Naive thymus-derived CD8-positive, alpha-beta T cell (primary cell): ENCODE results near the gene TECRL. TPM values are rescaled to one million over a fixed set of nuclear protein-coding genes. Genes with fewer than 3 reads are reported as not detected.
A peak's percentile ranks its signal among the peaks of the same experiment; 100 is the strongest.

Experiments used
- ATAC-seq, 2 donors: fragments of 150-1000 bp; cut with Tn5 transposase in 1 of 2; sonication (Bioruptor Pico), chemical (Tn5 transposase) in 1 of 2; 1 replicate in 1 of 2; 2 replicates in 1 of 2; pipeline ENCODE4 v1.10.0; 2021; ENCODE audit warnings: mild to moderate bottlenecking in 2 of 2, moderate library complexity in 2 of 2
- POLR2A ChIA-PET: fragments of 350-600 bp; sonication (Branson Sonifier 250); formaldehyde crosslinking; loops from one replicate; lab custom pipeline; 2021; ENCODE audit warnings: antibody characterized with exemption; lab: Charles Lee
- DNase-seq, 10 donors: peaks; one replicate each; pipeline versions ENCODE4 v3.0.0 to v3.0.0-alpha.2; 2020 to 2022
- H3K27ac Mint-ChIP-seq, 10 donors: one replicate each; pipeline ENCODE4 v1.8.0; 2020 to 2022; ENCODE audit warnings: mild to moderate bottlenecking in 10 of 10, mixed read lengths in 10 of 10, moderate library complexity in 4 of 10, inconsistent platforms in 1 of 10
- H3K27me3 Mint-ChIP-seq, 5 donors: one replicate each; pipeline ENCODE4 v1.8.0; 2021 to 2022; ENCODE audit warnings: mixed read lengths in 5 of 5
- H3K36me3 Mint-ChIP-seq, 3 donors: one replicate each; pipeline ENCODE4 v1.8.0; 2020 to 2022; ENCODE audit warnings: mixed read lengths in 3 of 3, mild to moderate bottlenecking in 2 of 3, inconsistent platforms in 1 of 3
- H3K4me1 Mint-ChIP-seq, 4 donors: one replicate each; pipeline ENCODE4 v1.8.0; 2021 to 2022; ENCODE audit warnings: mixed read lengths in 4 of 4
- H3K4me3 Mint-ChIP-seq, 10 donors: one replicate each; pipeline ENCODE4 v1.8.0; 2020 to 2022; ENCODE audit warnings: mild to moderate bottlenecking in 10 of 10, mixed read lengths in 10 of 10, moderate library complexity in 6 of 10, inconsistent platforms in 1 of 10
- H3K9me3 Mint-ChIP-seq, 9 donors: one replicate each; pipeline ENCODE4 v1.8.0; 2020 to 2022; ENCODE audit warnings: mixed read lengths in 9 of 9, mild to moderate bottlenecking in 3 of 9, inconsistent platforms in 1 of 9, moderate library complexity in 1 of 9
- polyA plus RNA-seq, 3 donors: library from polyadenylated mRNA; unstranded; fragments of 300-500 nt; fragmentation: Illumina TruSeq; gene quantifications; one replicate each; pipeline ENCODE4 v1.2.3, GENCODE V29; 2021
- total RNA-seq, 8 experiments: library from RNA in 2 of 8; stranded (reverse) in 2 of 8; gene quantifications; one replicate each; pipeline ENCODE4 v1.2.3 and lab custom pipeline; 2021 to 2026

TECRL gene
- total and polyA plus RNA-seq, 5 experiments from 2014 or later = not detected

DNA sequence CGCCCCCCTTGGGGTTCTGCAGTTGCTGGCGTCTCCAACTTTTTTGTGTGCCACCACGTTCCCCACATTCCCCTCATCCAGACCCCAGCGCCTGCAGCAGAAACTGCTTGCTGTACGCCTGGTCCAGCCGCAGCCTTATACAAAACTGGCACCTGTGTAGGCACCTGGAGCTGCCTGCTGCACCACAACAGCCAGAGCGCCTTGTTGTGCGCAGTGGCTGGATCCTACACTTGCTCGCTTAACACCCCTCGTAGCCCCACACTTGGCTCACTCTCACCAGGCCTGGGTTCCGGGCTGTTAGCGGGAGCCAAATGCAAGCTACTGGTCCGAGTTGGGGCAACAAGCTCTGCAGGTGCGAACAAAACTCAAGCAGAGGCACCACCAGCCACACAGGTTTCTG is 136.8 kb downstream of the TECRL start:
- Mint-ChIP-seq H3K4me3 (no peak overlapping the region), H3K36me3 (no peaks in the 10 kb centered on the region), H3K27ac (no peak overlapping the region), H3K27me3 (no peaks in the 10 kb centered on the region), H3K4me1 (no peaks in the 10 kb centered on the region), H3K9me3 (peaks cover 0 to 11% (median 3%) of the 10 kb centered on the region in 9 donors)
- POLR2A ChIA-PET = no interaction called here
- DNase-seq (no peak), ATAC-seq (no peak)

DNA sequence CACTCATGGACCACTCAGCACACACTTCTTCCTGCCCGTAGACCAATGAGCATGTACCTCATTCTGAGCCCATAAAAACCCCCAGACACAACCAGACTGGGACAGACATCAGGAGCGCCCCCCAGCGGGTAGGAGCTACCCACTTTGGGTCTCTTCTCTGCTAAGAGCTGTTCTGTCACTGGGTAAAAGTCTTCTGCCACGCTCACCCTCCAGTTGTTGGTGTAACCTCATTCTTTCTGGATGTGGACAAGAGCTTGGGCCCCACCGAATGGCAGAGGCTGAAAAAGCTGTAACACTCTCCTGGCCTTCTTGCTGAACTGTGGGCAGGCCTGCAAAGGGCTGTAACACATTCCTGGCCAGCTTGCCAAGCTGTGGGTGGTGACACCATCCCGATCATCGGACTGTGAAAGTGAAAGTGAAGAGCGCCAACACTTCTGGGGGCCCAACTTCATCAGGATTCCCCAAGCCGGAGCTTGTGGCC is 137.6 kb downstream of the TECRL start:
- ATAC-seq = no peak
- no peak for DNase-seq
- H3K27ac Mint-ChIP-seq = no peak overlapping the region
- peaks cover 0 to 19% (median 5%) of the 10 kb centered on the region in 9 donors for H3K9me3 Mint-ChIP-seq
- H3K36me3 Mint-ChIP-seq = no peaks in the 10 kb centered on the region
- POLR2A ChIA-PET = no interaction called here
- H3K27me3 Mint-ChIP-seq = no peaks in the 10 kb centered on the region
- H3K4me3 Mint-ChIP-seq = no peak overlapping the region
- no peaks in the 10 kb centered on the region for H3K4me1 Mint-ChIP-seq

DNA sequence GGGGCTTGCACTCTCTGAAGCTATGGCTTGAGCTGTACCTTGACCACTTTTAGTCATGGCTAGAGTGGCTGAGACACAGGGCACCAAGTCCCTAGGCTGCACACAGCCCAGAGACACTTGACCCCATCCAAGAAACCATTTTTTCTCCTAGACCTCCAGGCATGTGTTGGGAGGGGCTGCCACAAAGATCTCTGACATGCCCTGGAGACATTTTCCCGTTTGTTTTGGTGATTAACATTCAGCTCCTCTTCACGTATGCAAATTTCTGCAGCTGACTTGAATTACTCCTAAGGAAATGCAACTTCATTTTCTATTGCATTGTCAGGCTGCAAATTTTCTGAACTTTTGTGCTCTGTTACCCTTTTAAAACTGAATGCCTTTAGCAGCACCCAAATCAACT is 142.6 kb downstream of the TECRL start:
- DNase-seq = no peak
- Mint-ChIP-seq H3K27ac (no peak overlapping the region), H3K9me3 (peaks cover 0 to 31% (median 10%) of the 10 kb centered on the region in 9 donors), H3K27me3 (no peaks in the 10 kb centered on the region), H3K36me3 (no peaks in the 10 kb centered on the region), H3K4me3 (no peak overlapping the region), H3K4me1 (no peaks in the 10 kb centered on the region)
- POLR2A ChIA-PET = no interaction called here
- no peak for ATAC-seq

DNA sequence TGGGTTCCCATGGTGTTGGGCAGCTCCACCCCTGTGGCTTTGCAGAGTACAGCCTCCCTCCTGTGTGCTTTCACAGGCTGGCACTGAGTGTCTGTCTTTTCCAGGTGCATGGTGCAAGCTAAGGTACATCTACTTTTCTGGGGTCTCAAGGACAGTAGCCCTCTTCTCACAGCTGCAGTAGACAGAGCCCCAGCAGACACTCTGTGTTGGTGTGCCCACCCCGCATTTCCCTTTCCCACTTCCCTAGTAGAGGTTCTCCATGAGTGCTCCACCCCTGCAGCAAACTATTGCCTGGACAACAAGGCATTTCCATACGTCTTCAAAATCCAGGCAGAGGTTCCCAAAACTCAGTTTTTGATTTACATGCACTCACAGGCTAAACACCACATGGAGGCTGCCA is 143.0 kb downstream of the TECRL start:
- ATAC-seq = no peak
- H3K27me3 Mint-ChIP-seq = no peaks in the 10 kb centered on the region

DNA sequence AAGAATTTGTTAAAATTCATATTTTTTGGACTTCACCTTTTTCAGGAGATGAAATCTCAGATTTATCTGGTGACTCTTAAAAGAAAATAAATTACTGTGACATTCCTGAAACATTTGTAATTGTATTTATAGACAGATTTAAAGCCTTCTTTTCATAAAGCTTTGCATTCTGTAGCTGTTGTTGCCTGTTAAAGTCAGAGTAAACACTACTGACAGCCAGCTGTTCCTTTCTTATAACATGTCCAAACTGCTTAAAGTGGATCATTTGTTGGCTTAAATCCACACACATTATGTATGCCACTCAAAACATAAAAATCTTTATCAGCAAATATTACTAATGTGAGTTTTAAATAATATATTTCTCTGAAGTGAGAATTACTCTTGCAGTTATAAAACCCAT is 157.5 kb downstream of the TECRL start:
- POLR2A ChIA-PET = no interaction called here
- no peaks in the 10 kb centered on the region for H3K4me1 Mint-ChIP-seq
- no peaks in the 10 kb centered on the region for H3K27me3 Mint-ChIP-seq
- DNase-seq = no peak
- H3K9me3 Mint-ChIP-seq = peaks cover 3 to 28% (median 11%) of the 10 kb centered on the region in 9 donors
- no peak for ATAC-seq
- no peak overlapping the region for H3K4me3 Mint-ChIP-seq
- H3K27ac Mint-ChIP-seq = no peak overlapping the region
- H3K36me3 Mint-ChIP-seq = peaks cover 0 to 5% (median 0%) of the 10 kb centered on the region in 3 donors

More for the DNA sequence above, 143.0 kb downstream of the TECRL start:
- DNase-seq = no peak
- Mint-ChIP-seq H3K4me1 (no peaks in the 10 kb centered on the region), H3K36me3 (no peaks in the 10 kb centered on the region), H3K4me3 (no peak overlapping the region), H3K27ac (no peak overlapping the region), H3K9me3 (peaks cover 2 to 30% (median 12%) of the 10 kb centered on the region in 9 donors)
- POLR2A ChIA-PET = no interaction called here

DNA sequence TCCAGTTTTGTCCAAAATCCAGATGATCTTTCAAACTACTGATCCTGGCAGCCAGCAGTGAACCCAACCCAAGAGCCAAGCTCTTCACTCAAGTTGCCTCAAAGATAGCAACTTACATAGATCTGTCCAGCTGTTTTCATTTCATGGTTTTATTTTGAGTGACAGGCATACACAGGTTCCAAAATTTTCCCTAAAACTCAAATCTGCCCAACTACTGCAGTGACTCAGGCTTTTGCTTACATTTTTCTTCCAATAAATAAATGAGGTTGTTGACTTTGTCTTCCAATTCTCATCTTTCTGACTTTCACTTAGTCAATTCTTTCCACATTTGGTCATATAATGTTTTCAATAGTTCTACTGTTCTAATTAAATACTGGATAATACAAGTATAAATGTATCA is 158.8 kb downstream of the TECRL start:
- Mint-ChIP-seq H3K4me3 (no peak overlapping the region), H3K36me3 (peaks cover 0 to 5% (median 0%) of the 10 kb centered on the region in 3 donors), H3K4me1 (no peaks in the 10 kb centered on the region), H3K27ac (no peak overlapping the region), H3K27me3 (no peaks in the 10 kb centered on the region), H3K9me3 (peaks cover 3 to 31% (median 15%) of the 10 kb centered on the region in 9 donors)
- no peak for DNase-seq
- POLR2A ChIA-PET = no interaction called here
- ATAC-seq = no peak

DNA sequence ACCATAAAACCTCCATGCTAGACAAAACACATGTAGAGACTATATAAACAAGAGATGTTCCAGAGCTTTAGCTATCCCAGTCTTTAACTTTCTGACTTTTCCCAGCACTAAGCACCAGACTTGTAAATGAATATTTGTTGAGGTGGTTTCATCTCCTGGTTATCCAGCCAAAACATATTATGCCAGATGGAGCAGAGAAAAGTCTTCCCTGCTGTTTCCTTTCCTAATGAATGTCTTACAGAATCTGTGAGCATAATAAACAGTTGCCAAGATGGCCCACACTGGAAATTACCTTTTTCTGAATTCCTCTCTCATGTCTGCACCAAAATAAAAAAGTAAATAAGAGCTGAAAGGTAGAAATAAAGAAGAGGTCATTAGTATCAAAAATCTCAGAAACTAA is 159.2 kb downstream of the TECRL start:
- Mint-ChIP-seq H3K27me3 (no peaks in the 10 kb centered on the region), H3K9me3 (peaks cover 3 to 31% (median 15%) of the 10 kb centered on the region in 9 donors), H3K27ac (no peak overlapping the region), H3K4me1 (no peaks in the 10 kb centered on the region), H3K36me3 (peaks cover 0 to 5% (median 0%) of the 10 kb centered on the region in 3 donors), H3K4me3 (no peak overlapping the region)
- POLR2A ChIA-PET = no interaction called here
- no peak for DNase-seq
- ATAC-seq = no peak

DNA sequence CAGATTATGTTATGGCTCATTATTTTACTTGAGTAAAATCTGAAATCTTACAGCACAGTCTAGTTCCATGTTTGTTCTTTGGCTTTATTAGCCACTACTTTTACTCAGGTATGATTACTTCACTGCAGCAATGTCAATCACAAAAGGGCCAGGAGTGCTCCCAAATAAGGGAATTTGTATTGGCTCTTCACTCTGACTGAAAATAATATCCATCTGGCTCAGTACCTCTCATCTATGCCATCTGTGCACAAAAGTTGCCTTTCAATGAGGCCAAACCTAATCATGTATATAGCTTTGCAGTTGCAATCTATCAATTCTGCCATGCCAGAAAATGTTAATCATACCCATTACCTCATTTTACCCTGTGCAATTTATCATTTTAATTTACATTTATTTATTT is 161.1 kb downstream of the TECRL start:
- H3K27ac Mint-ChIP-seq = no peak overlapping the region
- POLR2A ChIA-PET = no interaction called here
- peaks cover 0 to 5% (median 0%) of the 10 kb centered on the region in 3 donors for H3K36me3 Mint-ChIP-seq
- H3K27me3 Mint-ChIP-seq = no peaks in the 10 kb centered on the region
- ATAC-seq = no peak
- H3K4me3 Mint-ChIP-seq = no peak overlapping the region
- peaks cover 3 to 36% (median 17%) of the 10 kb centered on the region in 9 donors for H3K9me3 Mint-ChIP-seq
- H3K4me1 Mint-ChIP-seq = no peaks in the 10 kb centered on the region
- DNase-seq = no peak

DNA sequence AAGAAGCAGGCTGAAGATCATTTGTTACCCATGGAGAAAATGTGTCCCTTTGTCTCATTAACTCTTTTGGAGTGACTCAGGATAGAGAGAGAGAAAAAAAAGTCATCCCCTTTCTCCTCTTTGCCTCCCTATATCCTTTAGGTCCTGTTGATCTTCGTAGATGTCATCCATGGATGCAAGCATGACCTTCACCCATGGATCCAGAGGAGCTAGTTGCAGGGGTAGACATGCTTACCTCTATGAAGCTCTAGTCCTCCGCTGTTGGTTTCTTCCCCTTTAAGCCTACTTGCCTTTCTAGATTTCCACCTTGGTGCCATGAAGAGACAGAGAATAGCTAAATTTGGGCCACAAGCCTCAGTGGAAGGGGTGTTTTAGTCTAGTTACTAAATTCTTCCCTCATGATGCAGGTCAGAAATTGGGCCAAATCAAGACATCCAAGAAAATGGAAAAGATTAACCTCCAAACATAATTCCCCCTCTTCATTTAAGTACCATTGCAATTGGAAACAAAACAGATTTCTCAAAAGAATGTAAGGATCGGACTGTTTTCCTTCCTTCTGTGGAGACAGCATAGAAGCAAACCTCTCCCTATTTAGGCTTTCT is 178.4 kb downstream of the TECRL start:
- no peaks in the 10 kb centered on the region for H3K4me1 Mint-ChIP-seq
- H3K36me3 Mint-ChIP-seq = peaks cover 0 to 21% (median 7%) of the 10 kb centered on the region in 3 donors
- peaks cover 10 to 70% (median 33%) of the 10 kb centered on the region in 9 donors for H3K9me3 Mint-ChIP-seq
- POLR2A ChIA-PET = no interaction called here
- H3K27ac Mint-ChIP-seq = peak overlapping the region in 1 of 10 donors; percentile 44
- DNase-seq (no peak), ATAC-seq (no peak)
- H3K27me3 Mint-ChIP-seq = no peaks in the 10 kb centered on the region
- H3K4me3 Mint-ChIP-seq = no peak overlapping the region
